ENCODE results near the gene ESR2. TPM values are rescaled to one million over a fixed set of nuclear protein-coding genes. Genes with fewer than 3 reads are reported as not detected.

The ESR2 gene
- total and polyA plus RNA-seq, 4 donors: 0.01 to 0.28 (median 0.09) TPM

DNA sequence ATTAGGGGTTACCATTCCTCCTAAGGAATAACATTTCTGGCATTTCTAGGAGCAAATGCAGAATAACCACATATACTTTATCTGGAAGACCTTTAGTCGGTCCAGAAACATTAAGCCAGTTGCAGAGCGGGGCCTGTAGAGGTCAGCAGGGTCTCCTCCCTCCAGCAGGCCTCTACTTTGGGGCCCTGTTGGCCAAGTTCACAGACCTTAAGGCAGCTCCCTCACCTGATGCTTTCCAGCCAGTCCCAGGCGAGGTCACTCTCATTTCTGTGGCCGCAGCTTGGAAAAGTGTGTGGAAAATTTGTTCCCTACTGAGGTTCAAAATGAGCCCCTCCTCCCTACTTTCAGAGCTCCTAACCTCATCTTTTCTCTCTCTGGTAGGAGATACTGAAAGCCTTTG is 74.1 kb downstream of the ESR2 start:
- Histone ChIP-seq H3K36me3 (ENCODE audit: control insufficient read depth in 4 of 4, insufficient read depth in 3 of 4, low read depth in 1 of 4, low read length in 3 of 4) (peaks cover 17 to 96% (median 86%) of the 10 kb centered on the region in 4 donors), H3K27me3 (ENCODE audit: control insufficient read depth in 4 of 4, insufficient read depth in 4 of 4, low read length in 3 of 4) (no peaks in the 10 kb centered on the region), H3K27ac (ENCODE audit: low read depth in 1 of 2, low read length in 2 of 2) (no peak overlapping the region), H3K4me3 (ENCODE audit: low read depth in 1 of 3, low read length in 3 of 3) (no peak overlapping the region), H3K9ac (ENCODE audit: low read depth in 1 of 2, low read length in 2 of 2) (no peak overlapping the region), H3K4me1 (ENCODE audit: control insufficient read depth in 4 of 4, insufficient read depth in 4 of 4, low read length in 3 of 4) (no peaks in the 10 kb centered on the region), H3K9me3 (ENCODE audit: control insufficient read depth in 4 of 4, low read length in 3 of 4) (no peaks in the 10 kb centered on the region)
- 93% methylated on average over 4 of the region's 4 CpGs for WGBS
- DNase-seq (ENCODE audit: low spot score): no peak
- no peak for TF ChIP-seq GABPA (IDR thresholded peaks at IDR 0.05 in 1 of 2, conservative IDR thresholded peaks at IDR 0.05 in 1 of 2)
- no peak for TF ChIP-seq ATF3 (IDR thresholded peaks at IDR 0.05)
- TF ChIP-seq NR2F2 (IDR thresholded peaks at IDR 0.05): no peak
- no peak for TF ChIP-seq TAF1 (conservative IDR thresholded peaks at IDR 0.05)
- TF ChIP-seq RXRA (IDR thresholded peaks at IDR 0.05): no peak
- no peak for TF ChIP-seq FOXA2 (IDR thresholded peaks at IDR 0.05)
- TF ChIP-seq REST (IDR thresholded peaks at IDR 0.05): no peak
- no peak for TF ChIP-seq CTCF (IDR thresholded peaks at IDR 0.05; ENCODE audit: low read depth, low read length, missing input control)
- no peak for TF ChIP-seq YY1 (IDR thresholded peaks at IDR 0.05)
- no peak for TF ChIP-seq HNF4A (conservative IDR thresholded peaks at IDR 0.05)
- TF ChIP-seq, protein P1, sequence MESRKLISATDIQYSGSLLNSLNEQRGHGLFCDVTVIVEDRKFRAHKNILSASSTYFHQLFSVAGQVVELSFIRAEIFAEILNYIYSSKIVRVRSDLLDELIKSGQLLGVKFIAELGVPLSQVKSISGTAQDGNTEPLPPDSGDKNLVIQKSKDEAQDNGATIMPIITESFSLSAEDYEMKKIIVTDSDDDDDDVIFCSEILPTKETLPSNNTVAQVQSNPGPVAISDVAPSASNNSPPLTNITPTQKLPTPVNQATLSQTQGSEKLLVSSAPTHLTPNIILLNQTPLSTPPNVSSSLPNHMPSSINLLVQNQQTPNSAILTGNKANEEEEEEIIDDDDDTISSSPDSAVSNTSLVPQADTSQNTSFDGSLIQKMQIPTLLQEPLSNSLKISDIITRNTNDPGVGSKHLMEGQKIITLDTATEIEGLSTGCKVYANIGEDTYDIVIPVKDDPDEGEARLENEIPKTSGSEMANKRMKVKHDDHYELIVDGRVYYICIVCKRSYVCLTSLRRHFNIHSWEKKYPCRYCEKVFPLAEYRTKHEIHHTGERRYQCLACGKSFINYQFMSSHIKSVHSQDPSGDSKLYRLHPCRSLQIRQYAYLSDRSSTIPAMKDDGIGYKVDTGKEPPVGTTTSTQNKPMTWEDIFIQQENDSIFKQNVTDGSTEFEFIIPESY (IDR thresholded peaks at IDR 0.05): no peak
- TF ChIP-seq EGR1 (IDR thresholded peaks at IDR 0.05; ENCODE audit: low read depth in 2 of 2): no peak

DNA sequence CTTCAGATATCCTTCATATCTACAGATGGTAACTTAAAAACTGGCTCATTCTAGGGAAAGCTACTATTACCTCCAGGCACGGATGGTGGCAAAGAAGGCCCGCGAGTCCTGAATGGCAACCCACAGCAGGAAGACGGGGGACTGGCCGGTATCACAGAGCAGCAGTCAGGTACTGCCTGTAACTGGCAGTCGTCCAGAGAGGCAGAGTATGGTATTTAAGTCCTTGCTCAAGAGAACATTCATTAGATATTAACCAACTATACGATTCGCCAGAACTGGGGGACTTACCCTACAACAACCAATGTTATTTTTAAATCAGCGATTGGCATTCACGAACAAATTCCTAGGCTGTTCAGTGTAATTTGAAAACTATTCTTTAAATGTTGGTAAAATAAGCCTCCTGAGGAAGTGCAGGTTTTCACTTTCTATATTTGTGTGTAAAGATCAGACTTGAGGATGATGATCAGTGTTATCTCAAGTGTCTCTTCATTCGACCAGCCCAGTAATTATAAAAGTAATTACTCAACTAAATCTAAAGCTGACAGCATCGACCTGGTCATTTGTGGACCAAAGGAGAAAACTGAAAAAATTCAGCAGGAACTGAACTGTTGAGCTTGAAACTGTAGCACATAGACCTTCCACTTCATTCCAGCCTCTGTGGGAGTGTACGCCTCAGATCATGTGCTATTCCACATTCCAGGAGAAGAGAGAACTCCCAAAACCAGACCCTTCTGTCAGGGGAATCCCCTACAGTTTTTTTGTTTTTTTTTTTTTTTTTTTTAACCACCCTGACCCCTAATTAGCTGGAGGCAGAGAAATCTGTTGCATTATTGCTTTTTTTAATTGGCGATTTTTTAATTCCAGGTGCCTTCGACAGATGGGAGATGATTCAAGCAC is 75.6 kb downstream of the ESR2 start:
- Histone ChIP-seq H3K9ac (ENCODE audit: low read depth in 1 of 2, low read length in 2 of 2) (no peak overlapping the region), H3K27me3 (ENCODE audit: control insufficient read depth in 4 of 4, insufficient read depth in 4 of 4, low read length in 3 of 4) (no peaks in the 10 kb centered on the region), H3K4me3 (ENCODE audit: low read depth in 1 of 3, low read length in 3 of 3) (no peak overlapping the region), H3K27ac (ENCODE audit: low read depth in 1 of 2, low read length in 2 of 2) (no peak overlapping the region), H3K4me1 (ENCODE audit: control insufficient read depth in 4 of 4, insufficient read depth in 4 of 4, low read length in 3 of 4) (no peaks in the 10 kb centered on the region), H3K36me3 (ENCODE audit: control insufficient read depth in 4 of 4, insufficient read depth in 3 of 4, low read depth in 1 of 4, low read length in 3 of 4) (peaks cover 20 to 96% (median 86%) of the 10 kb centered on the region in 4 donors), H3K9me3 (ENCODE audit: control insufficient read depth in 4 of 4, low read length in 3 of 4) (no peaks in the 10 kb centered on the region)
- 84% methylated on average over 15 of the region's 15 CpGs for WGBS
- TF ChIP-seq MAX (IDR thresholded peaks at IDR 0.05) (no peak), NR2F2 (IDR thresholded peaks at IDR 0.05) (no peak), RXRA (IDR thresholded peaks at IDR 0.05) (no peak), GABPA (IDR thresholded peaks at IDR 0.05 in 1 of 2, conservative IDR thresholded peaks at IDR 0.05 in 1 of 2) (no peak), FOXA1 (IDR thresholded peaks at IDR 0.05) (no peak)
- DNase-seq (ENCODE audit: low spot score): no peak

Data from liver (tissue), 9 donors.